ENCODE data around the gene SSU72.

DNA sequence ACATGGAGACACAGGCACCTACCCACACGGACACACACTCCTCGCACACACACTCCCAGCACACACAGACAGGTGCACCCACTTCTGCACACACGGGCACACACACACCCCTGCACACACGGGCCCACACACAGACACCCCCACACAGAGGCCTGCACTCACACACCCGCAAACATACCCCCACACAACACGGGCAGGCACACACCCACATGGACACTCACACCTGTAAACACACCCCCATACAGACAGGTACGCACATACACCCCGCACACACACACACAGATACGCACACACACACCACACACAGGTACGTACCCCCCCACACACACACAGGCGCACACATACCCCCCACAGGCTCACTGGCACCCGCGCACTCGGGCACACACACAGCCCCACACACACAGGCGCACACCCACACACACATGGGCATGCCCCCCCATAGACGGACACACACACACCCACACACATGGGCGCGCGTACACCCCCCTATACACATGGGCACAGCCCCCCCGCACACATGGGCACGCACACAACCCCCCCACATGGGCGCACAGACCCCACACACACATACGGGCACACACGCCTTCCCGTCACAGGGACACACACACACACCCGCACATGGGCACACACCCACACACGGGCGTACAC, 56.6 kb downstream of the SSU72 start:
- no peak for TF ChIP-seq POLR2A (IDR thresholded peaks at IDR 0.05)
- TF ChIP-seq CTCF (IDR thresholded peaks at IDR 0.05): no peak

Data from stomach (tissue), 4 donors.